NOMO-1 treated with dmso at 0.1 percent for 144 hours (cell line): ENCODE measurements around the gene COG3.

Experiments
- DNase-seq: peaks from one replicate; lab custom pipeline; 2025; ENCODE audit not compliant: unreplicated experiment; lab: John Stamatoyannopoulos, UW

COG3 gene

GRCh38 chr13:45503658-45504057, 38.9 kb downstream of the COG3 start:
- DNase-seq = no peak

- DNase-seq = no peak
Observed at GRCh38 chr13:45506811-45507210, 42.1 kb downstream of the COG3 start.

- DNase-seq = no peak
Observed at GRCh38 chr13:45508776-45509175, 44.0 kb downstream of the COG3 start.

- no peak for DNase-seq
Observed at GRCh38 chr13:45510672-45511071, 45.9 kb downstream of the COG3 start.

- DNase-seq = peak; percentile 8
Observed at GRCh38 chr13:45511310-45512097, 46.8 kb downstream of the COG3 start.

GRCh38 chr13:45512098-45512496, 47.4 kb downstream of the COG3 start:
- no peak for DNase-seq

GRCh38 chr13:45516757-45517156, 52.0 kb downstream of the COG3 start:
- DNase-seq = no peak

GRCh38 chr13:45518525-45519245, 53.9 kb downstream of the COG3 start:
- DNase-seq = no peak

GRCh38 chr13:45519493-45519892, 54.8 kb downstream of the COG3 start:
- peak; percentile 5 for DNase-seq

GRCh38 chr13:45521297-45521696, 56.6 kb downstream of the COG3 start:
- peak; percentile 41 for DNase-seq

GRCh38 chr13:45522571-45522970, 57.8 kb downstream of the COG3 start:
- DNase-seq = no peak

- DNase-seq = no peak
Observed at GRCh38 chr13:45527699-45528462, 63.1 kb downstream of the COG3 start.

- no peak for DNase-seq
Observed at GRCh38 chr13:45529758-45530157, 65.0 kb downstream of the COG3 start.

- DNase-seq = no peak
Observed at GRCh38 chr13:45534604-45535003, 69.9 kb downstream of the COG3 start.

GRCh38 chr13:45536224-45536623, 71.5 kb downstream of the COG3 start:
- no peak for DNase-seq

GRCh38 chr13:45537516-45537915, 72.8 kb downstream of the COG3 start:
- no peak for DNase-seq

GRCh38 chr13:45538382-45538781, 73.6 kb downstream of the COG3 start:
- no peak for DNase-seq

GRCh38 chr13:45540195-45540594, 75.5 kb downstream of the COG3 start:
- no peak for DNase-seq

- DNase-seq = no peak
Observed at GRCh38 chr13:45540864-45541263, 76.1 kb downstream of the COG3 start.

GRCh38 chr13:45541806-45542205, 77.1 kb downstream of the COG3 start:
- no peak for DNase-seq

- DNase-seq = no peak
Observed at GRCh38 chr13:45542391-45542790, 77.7 kb downstream of the COG3 start.

- DNase-seq = no peak
Observed at GRCh38 chr13:45542878-45543277, 78.1 kb downstream of the COG3 start.
